ENCODE measurements around the gene MRPL43. TPM values are rescaled to one million over a fixed set of nuclear protein-coding genes. Genes with fewer than 3 reads are reported as not detected.

The MRPL43 gene
- total and polyA plus RNA-seq, 9 of the 15 experiments (the other 6 are each of a cell fraction or from before 2014, with no cell fraction given): 15.1 to 63.7 (median 37.2) TPM

DNA sequence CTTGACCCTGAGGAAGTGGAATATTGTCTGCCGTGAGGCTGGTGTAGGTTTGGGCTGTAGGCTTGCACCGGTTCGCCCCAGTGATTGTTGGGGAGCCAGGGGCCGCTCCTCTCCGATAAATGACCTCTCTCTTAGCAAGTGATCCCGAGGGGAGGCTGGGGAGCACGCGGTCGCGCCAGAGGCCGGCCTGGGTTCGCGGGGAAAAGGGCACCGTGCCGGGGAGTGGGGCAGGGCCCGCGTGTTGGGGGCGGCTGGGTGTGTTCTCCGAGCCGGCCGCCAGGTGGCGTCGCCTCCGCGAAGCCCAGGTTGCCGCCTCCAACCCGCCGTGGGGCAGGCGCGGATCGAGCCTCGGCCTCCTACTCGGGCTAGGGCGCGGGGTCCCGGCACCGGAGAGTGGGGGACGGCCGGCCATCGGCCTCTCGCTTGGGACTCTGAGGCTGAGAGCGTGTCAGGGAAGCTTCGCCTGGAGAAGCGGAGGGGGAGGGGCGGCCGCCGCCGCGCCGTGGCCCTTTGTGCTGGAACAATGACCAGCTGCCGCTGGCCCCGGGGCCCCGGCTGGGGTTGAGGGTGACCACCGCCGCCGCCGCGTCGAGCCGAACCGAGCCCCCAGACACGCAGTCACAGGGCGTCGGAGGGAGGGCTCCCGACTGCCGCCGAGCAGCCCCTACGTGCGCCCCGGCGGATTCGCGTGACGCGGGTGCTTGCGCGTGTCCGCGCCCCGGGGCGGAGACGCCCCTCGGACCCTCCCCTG is 11.9 kb upstream of the MRPL43 start (continued):
- TF ChIP-seq AFF4 (CRISPR knock-in tag; IDR thresholded peaks at IDR 0.05) (0 out of 2 replicates have a peak, but pooled peaks have one; percentile 24), CEBPG (CRISPR knock-in tag; IDR thresholded peaks at IDR 0.05) (no peak), CEBPG (tag; conservative IDR thresholded peaks at IDR 0.05 in 1 of 2, IDR thresholded peaks at IDR 0.05 in 1 of 2) (no peak), PTTG1 (tag; IDR thresholded peaks at IDR 0.05; ENCODE audit: low read depth) (no peak), SMARCA4 (IDR thresholded peaks at IDR 0.05) (no peak), KDM4B (IDR thresholded peaks at IDR 0.05; ENCODE audit: borderline replicate concordance in 2 of 2, low read depth in 1 of 2) (no peak), ZNF592 (IDR thresholded peaks at IDR 0.05) (peak; percentile 60), DPF2 (IDR thresholded peaks at IDR 0.05) (no peak), ZC3H8 (IDR thresholded peaks at IDR 0.05) (no peak), ZNF212 (CRISPR knock-in tag; IDR thresholded peaks at IDR 0.05) (0 out of 2 replicates have a peak, but pooled peaks have one; percentile 40), KDM2B (CRISPR knock-in tag; IDR thresholded peaks at IDR 0.05) (no peak), ZNF830 (CRISPR knock-in tag; IDR thresholded peaks at IDR 0.05) (no peak), RBM25 (IDR thresholded peaks at IDR 0.05; ENCODE audit: low read depth, low read length, severe bottlenecking) (no peak), PHF20 (IDR thresholded peaks at IDR 0.05; ENCODE audit: partially characterized antibody) (no peak), SMAD2 (IDR thresholded peaks at IDR 0.05; ENCODE audit: low read depth, low read length) (no peak), IRF2 (CRISPR knock-in tag; IDR thresholded peaks at IDR 0.05) (no peak), BRCA1 (IDR thresholded peaks at IDR 0.05) (no peak), BRCA1 (CRISPR knock-in tag; IDR thresholded peaks at IDR 0.05) (no peak)
- TF ChIP-seq, protein P1, sequence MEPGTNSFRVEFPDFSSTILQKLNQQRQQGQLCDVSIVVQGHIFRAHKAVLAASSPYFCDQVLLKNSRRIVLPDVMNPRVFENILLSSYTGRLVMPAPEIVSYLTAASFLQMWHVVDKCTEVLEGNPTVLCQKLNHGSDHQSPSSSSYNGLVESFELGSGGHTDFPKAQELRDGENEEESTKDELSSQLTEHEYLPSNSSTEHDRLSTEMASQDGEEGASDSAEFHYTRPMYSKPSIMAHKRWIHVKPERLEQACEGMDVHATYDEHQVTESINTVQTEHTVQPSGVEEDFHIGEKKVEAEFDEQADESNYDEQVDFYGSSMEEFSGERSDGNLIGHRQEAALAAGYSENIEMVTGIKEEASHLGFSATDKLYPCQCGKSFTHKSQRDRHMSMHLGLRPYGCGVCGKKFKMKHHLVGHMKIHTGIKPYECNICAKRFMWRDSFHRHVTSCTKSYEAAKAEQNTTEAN (CRISPR knock-in tag; IDR thresholded peaks at IDR 0.05): no peak
- TF ChIP-seq, protein P2, sequence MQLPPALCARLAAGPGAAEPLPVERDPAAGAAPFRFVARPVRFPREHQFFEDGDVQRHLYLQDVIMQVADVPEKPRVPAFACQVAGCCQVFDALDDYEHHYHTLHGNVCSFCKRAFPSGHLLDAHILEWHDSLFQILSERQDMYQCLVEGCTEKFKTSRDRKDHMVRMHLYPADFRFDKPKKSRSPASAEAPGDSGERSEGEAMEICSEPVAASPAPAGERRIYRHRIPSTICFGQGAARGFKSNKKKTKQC (CRISPR knock-in tag; IDR thresholded peaks at IDR 0.05): no peak; the same call in 1 of the 2 replicates
